H1 (cell line): ENCODE data around the gene ZNF541. TPM values are rescaled to one million over a fixed set of nuclear protein-coding genes. Genes with fewer than 3 reads are reported as not detected.
A peak's percentile ranks its signal among the peaks of the same experiment; 100 is the strongest.

ENCODE experiments used
- BCL11A ChIP-seq, 2 experiments: IDR thresholded peaks; one replicate each; pipeline ENCODE4 v1.6.1; 2011; ENCODE audit warnings: low read depth in 2 of 2, low read length in 2 of 2, mild to moderate bottlenecking in 2 of 2
- CBX5 ChIP-seq: fragments of 300-800, 300-1000 bp; sonication (generic); IDR thresholded peaks from 2 replicates; pipeline ENCODE4 v1.7.1; 2016; ENCODE audit warnings: antibody characterized with exemption, low read length, low read depth
- CEBPB ChIP-seq: IDR thresholded peaks from 2 replicates; pipeline ENCODE4 v1.6.1; 2012; ENCODE audit warnings: low read depth, low read length
- CREB1 ChIP-seq: IDR thresholded peaks from 2 replicates; pipeline ENCODE4 v1.6.1; 2012; ENCODE audit warnings: inconsistent platforms
- EGR1 ChIP-seq: IDR thresholded peaks from 2 replicates; pipeline ENCODE4 v1.6.1; 2011; ENCODE audit warnings: low read depth, low read length, borderline replicate concordance
- GABPA ChIP-seq: IDR thresholded peaks from 2 replicates; pipeline ENCODE4 v1.6.1; 2011; ENCODE audit warnings: mild to moderate bottlenecking, low read length, moderate library complexity, borderline replicate concordance; ENCODE audit not compliant: insufficient read depth
- GTF2F1 ChIP-seq: IDR thresholded peaks from 2 replicates; pipeline ENCODE4 v1.6.1; 2012; ENCODE audit warnings: low read depth, low read length, improper control_type of control experiment, borderline replicate concordance
- HDAC2 ChIP-seq, 2 experiments: fragments of 300-600 bp in 1 of 2; sonication (generic) in 1 of 2; IDR thresholded peaks; 2 replicates each; pipeline ENCODE4 v1.6.1; 2011 to 2012; ENCODE audit warnings: low read depth in 2 of 2, low read length in 2 of 2, mild to moderate bottlenecking in 2 of 2, moderate library complexity in 2 of 2, borderline replicate concordance in 1 of 2, inconsistent platforms in 1 of 2
- HDAC6 ChIP-seq: IDR thresholded peaks from one replicate; pipeline ENCODE4 v1.7.1; 2012; ENCODE audit warnings: low read depth, mild to moderate bottlenecking, inconsistent platforms, low read length, moderate library complexity
- KDM1A ChIP-seq: fragments of 200-600, 300-600 bp; sonication (generic); IDR thresholded peaks from 2 replicates; pipeline ENCODE4 v1.7.1; 2016; ENCODE audit warnings: mild to moderate bottlenecking, low read length, borderline replicate concordance
- MAFK ChIP-seq: IDR thresholded peaks from 2 replicates; pipeline ENCODE4 v1.6.1; 2012; ENCODE audit warnings: low read depth, mild to moderate bottlenecking, improper control_type of control experiment, low read length
- POLR2AphosphoS5 ChIP-seq: IDR thresholded peaks from 2 replicates; pipeline ENCODE4 v1.6.1; 2011; ENCODE audit warnings: low read depth, low read length
- POU5F1 ChIP-seq: IDR thresholded peaks from 2 replicates; pipeline ENCODE4 v1.6.1; 2011; ENCODE audit warnings: low read depth, mild to moderate bottlenecking, low read length, moderate library complexity
- RAD21 ChIP-seq, 2 experiments: IDR thresholded peaks in 1 of 2; conservative IDR thresholded peaks in 1 of 2; 2 replicates each; pipeline ENCODE4 v1.6.1; 2011; ENCODE audit warnings: low read depth in 2 of 2, low read length in 2 of 2, improper control_type of control experiment in 1 of 2, inconsistent platforms in 1 of 2, mild to moderate bottlenecking in 1 of 2, moderate library complexity in 1 of 2
- RBBP5 ChIP-seq: IDR thresholded peaks from 2 replicates; pipeline ENCODE4 v1.7.1; 2012; ENCODE audit warnings: low read depth, mild to moderate bottlenecking, inconsistent platforms, low read length, moderate library complexity, borderline replicate concordance
- RXRA ChIP-seq: IDR thresholded peaks from 2 replicates; pipeline ENCODE4 v1.6.1; 2011; ENCODE audit warnings: low read depth, mild to moderate bottlenecking, low read length, moderate library complexity; ENCODE audit not compliant: insufficient read depth
- SIN3A ChIP-seq, 2 experiments: IDR thresholded peaks in 1 of 2; conservative IDR thresholded peaks in 1 of 2; 2 replicates each; pipeline ENCODE4 v1.6.1; 2011 to 2012; ENCODE audit warnings: low read length in 2 of 2, improper control_type of control experiment in 1 of 2, low read depth in 1 of 2, mild to moderate bottlenecking in 1 of 2
- TAF1 ChIP-seq: IDR thresholded peaks from 2 replicates; pipeline ENCODE4 v1.6.1; 2011; ENCODE audit warnings: mild to moderate bottlenecking, low read depth, low read length
- TAF7 ChIP-seq: optimal IDR thresholded peaks from 2 replicates; pipeline ENCODE3; 2011; ENCODE audit warnings: low read depth, mild to moderate bottlenecking, inconsistent platforms, low read length, moderate library complexity, borderline replicate concordance
- TBP ChIP-seq: IDR thresholded peaks from 2 replicates; pipeline ENCODE4 v1.6.1; 2011; ENCODE audit warnings: low read depth, low read length, improper control_type of control experiment
- YY1 ChIP-seq: IDR thresholded peaks from 2 replicates; pipeline ENCODE4 v1.6.1; 2011; ENCODE audit warnings: low read depth, mild to moderate bottlenecking, low read length
- ZNF274 ChIP-seq: IDR thresholded peaks from 2 replicates; pipeline ENCODE4 v1.7.0; 2012; ENCODE audit warnings: low read length, borderline replicate concordance; ENCODE audit errors: extremely low read depth
- polyA plus RNA-seq, 7 experiments: library from polyadenylated mRNA; depleted of rRNA in 3 of 7; stranded (reverse) in 5 of 7; unstranded in 2 of 7; fragments of >200 nt in 5 of 7; fragments of 200-250 nt in 2 of 7; gene quantifications; 1 replicate in 5 of 7; 2 replicates in 1 of 7; 4 replicates in 1 of 7; pipeline versions ENCODE4 v1.2.1 to v1.2.3, GENCODE V29; 2011 to 2013; ENCODE audit warnings: missing spikeins in 2 of 7, mixed read lengths in 2 of 7
- total RNA-seq: library from RNA; stranded (reverse); fragmentation: NEBNext Ultra II Directional; extraction: Animal tissue kit (Norgen Biotek cat#: 25700); gene quantifications from 2 replicates; pipeline ENCODE4 v1.2.1, GENCODE V29; 2021
- TF ChIP-seq, protein P1 (sequence below): IDR thresholded peaks from 2 replicates; pipeline ENCODE4 v1.6.1; 2012; ENCODE audit warnings: inconsistent platforms
- TF ChIP-seq, protein P2 (sequence below): IDR thresholded peaks from 2 replicates; pipeline ENCODE4 v1.6.1; 2011; ENCODE audit warnings: low read depth, mild to moderate bottlenecking, low read length; ENCODE audit not compliant: insufficient read depth

The ZNF541 gene
- total and polyA plus RNA-seq, 2 of the 8 experiments (the other 6 are each of a cell fraction or from before 2014, with no cell fraction given) = 0.05 TPM; not detected in 1

GRCh38 chr19:47619763-47620162 lies 46.8 kb upstream of the ZNF541 start (continued):
- TF ChIP-seq RAD21 (IDR thresholded peaks at IDR 0.05 in 1 of 2, conservative IDR thresholded peaks at IDR 0.05 in 1 of 2; ENCODE audit: low read depth in 2 of 2, low read length in 2 of 2) (peak in 1 of 2 experiments; percentile 7; a peak in 1 of 4 replicates), RXRA (no peak), TBP (no peak), HDAC6 (no peak), BCL11A (IDR thresholded peaks at IDR 0.05; ENCODE audit: low read depth in 2 of 2, low read length in 2 of 2) (peak in 1 of 2 experiments; percentile 44), ZNF274 (no peak), TAF1 (no peak), POU5F1 (peak; percentile 65; the same call in 1 of the 2 replicates), YY1 (0 out of 2 replicates have a peak, but pooled peaks have one; percentile 37), SIN3A (conservative IDR thresholded peaks at IDR 0.05 in 1 of 2, IDR thresholded peaks at IDR 0.05 in 1 of 2; ENCODE audit: low read depth in 1 of 2, low read length in 2 of 2) (0 out of 4 replicates have a peak, but pooled peaks of 1 of the 2 experiments have one; percentile 20), HDAC2 (IDR thresholded peaks at IDR 0.05; ENCODE audit: borderline replicate concordance in 1 of 2, low read depth in 2 of 2, low read length in 2 of 2) (peak in 1 of 2 experiments; percentile 87; a peak in 1 of 4 replicates), TAF7 (no peak), POLR2AphosphoS5 (no peak), CBX5 (no peak), CEBPB (no peak), RBBP5 (no peak), EGR1 (no peak), MAFK (peak; percentile 47; the same call in 1 of the 2 replicates), GABPA (no peak), CREB1 (0 out of 2 replicates have a peak, but pooled peaks have one; percentile 38), GTF2F1 (no peak), KDM1A (no peak)
- TF ChIP-seq, protein P1, sequence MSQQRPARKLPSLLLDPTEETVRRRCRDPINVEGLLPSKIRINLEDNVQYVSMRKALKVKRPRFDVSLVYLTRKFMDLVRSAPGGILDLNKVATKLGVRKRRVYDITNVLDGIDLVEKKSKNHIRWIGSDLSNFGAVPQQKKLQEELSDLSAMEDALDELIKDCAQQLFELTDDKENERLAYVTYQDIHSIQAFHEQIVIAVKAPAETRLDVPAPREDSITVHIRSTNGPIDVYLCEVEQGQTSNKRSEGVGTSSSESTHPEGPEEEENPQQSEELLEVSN = no peak
- TF ChIP-seq, protein P2, sequence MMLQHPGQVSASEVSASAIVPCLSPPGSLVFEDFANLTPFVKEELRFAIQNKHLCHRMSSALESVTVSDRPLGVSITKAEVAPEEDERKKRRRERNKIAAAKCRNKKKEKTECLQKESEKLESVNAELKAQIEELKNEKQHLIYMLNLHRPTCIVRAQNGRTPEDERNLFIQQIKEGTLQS = no peak
